CD4-positive, alpha-beta T cell treated with Interleukin-4 for 4 hours (primary cell): Measurements from ENCODE around the gene HYAL2.
A peak's percentile ranks its signal among the peaks of the same experiment; 100 is the strongest.

Source experiments
- DNase-seq: peaks from one replicate; pipeline ENCODE4 v3.0.0-alpha.2; 2020

The HYAL2 gene

DNA sequence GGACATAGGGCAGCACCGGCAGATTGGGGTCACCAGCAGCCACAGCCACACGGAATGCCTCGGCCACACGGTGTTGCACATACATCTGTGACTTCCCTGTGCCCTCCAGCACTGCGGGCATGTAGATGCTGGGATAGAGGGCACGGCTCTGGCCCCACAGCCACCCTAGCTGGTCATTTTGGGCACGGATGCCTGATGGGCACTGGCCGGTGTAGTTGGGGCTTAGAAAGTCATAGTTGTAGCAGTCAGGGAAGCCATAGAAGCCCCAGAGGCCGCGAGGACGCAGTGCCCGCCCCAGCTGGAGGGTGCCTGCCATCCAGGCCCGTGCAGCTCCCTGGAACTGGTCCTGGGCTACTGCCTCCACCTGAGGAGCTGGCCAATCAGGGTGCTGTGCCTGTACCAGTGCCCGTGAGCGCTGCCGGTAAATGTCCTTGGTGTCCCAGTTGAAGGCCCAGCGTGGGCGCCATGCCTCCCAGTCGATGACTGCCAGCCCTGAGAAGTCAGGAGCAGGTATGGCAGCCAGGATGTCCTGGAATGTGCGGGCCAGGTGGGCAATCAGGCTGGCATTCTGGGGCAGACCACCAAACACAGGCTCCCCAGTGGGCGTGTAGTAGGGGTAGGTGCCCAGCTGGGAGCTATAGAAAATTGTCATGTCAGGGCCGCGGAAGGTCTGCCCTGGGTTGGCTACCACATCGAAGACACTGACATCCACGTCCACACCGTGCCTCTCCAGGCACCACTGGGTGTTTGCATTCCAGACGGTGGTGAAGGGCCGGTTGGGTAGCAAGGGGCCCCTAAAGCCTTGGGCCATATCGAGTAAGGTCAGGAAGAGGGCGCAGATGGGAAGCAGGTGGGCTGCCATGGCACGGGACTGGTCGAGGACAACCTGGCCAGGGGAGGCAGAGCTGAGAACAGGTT is 20.2 kb downstream of the HYAL2 start:
- no peak for DNase-seq

- DNase-seq: no peak
These were observed 21.8 kb downstream of the HYAL2 start for GRCh38 chr3:50300681-50301254.

DNA sequence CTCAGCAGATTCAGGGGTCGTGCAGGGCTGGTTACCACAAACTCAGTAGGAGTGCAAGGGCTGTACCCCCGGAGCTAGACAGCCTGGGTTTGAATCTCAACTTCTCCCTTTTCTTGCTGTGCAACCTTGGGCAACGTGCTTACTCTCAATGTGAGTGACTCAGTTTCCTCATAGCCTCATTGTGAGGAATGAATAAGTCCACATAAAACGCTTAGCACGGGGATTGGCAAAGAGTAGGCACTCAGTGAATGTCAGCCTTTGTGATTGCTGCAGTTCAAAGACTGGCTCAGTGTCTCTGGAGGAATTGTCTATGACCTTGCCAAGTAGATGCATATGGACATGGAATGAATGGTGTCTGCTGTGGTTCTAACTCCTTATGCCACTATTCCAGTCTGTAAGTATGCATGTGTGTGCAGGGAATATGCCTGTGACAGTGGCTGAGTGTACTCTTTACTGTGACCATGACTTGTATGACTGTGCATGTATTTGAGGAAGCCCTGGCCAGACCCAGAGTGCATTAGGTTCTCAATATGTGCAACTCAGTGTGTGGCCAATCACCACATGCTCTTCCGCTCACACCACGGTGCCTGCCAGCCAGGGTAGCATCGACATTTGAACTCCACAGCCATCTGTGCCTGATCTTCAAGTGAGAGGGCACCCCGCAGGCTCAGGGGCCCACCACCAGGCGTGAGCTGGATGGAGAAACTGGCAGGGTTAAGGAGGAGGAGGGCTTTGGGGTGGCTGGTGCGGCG is 22.4 kb downstream of the HYAL2 start:
- no peak for DNase-seq

- DNase-seq: no peak
These were observed 23.0 kb downstream of the HYAL2 start for GRCh38 chr3:50299638-50299928.

DNA sequence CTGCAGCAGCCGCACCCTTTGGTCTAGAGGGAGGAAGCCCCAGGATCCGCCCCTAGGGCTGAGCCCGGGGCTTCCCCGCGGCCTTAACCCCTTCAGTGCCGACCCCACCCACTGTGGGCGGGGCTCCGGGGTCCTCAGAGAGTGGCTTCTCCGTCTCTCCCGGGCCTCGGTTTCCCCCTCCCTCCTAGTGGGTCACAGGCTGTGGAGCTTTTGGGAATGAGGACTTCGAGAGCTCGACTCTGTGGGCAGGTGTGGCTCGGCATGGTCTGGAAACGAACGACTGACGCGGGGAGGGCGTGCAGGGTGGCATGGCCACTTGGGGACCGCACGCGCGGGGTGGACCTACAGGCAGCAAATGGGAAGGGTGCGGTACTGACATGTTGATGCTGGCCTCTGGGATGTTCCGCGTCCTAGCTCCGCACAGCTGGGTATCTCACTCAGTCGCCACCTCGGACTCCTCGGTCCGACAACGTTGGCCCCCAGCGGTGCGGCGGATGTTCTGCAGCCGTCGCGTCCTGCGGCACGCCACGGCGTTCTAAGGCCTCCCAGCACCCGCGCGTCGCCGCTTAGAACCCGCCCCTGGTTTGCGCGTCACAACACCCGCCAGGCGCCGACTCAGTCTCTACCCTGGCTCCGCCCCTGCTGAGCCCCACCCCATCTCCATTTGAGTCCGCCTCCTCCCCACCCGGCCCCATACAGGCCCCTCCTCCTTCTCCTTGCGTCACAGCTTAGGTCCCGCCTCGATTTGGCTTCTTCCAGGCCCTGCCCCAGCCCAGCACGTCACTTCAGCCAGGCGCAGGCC is 23.5 kb downstream of the HYAL2 start, which contains the start of the genes HYAL3 and NAA80:
Gene HYAL3, minus strand, starts transcription at position 570 of the 802 bp plus-strand sequence. CDS start 3,803 bp downstream, outside the sequence.
Gene NAA80, minus strand, starts transcription at position 570 of the 802 bp plus-strand sequence. CDS start 1,942 bp downstream, outside the sequence.
- peak; percentile 99 for DNase-seq

DNA sequence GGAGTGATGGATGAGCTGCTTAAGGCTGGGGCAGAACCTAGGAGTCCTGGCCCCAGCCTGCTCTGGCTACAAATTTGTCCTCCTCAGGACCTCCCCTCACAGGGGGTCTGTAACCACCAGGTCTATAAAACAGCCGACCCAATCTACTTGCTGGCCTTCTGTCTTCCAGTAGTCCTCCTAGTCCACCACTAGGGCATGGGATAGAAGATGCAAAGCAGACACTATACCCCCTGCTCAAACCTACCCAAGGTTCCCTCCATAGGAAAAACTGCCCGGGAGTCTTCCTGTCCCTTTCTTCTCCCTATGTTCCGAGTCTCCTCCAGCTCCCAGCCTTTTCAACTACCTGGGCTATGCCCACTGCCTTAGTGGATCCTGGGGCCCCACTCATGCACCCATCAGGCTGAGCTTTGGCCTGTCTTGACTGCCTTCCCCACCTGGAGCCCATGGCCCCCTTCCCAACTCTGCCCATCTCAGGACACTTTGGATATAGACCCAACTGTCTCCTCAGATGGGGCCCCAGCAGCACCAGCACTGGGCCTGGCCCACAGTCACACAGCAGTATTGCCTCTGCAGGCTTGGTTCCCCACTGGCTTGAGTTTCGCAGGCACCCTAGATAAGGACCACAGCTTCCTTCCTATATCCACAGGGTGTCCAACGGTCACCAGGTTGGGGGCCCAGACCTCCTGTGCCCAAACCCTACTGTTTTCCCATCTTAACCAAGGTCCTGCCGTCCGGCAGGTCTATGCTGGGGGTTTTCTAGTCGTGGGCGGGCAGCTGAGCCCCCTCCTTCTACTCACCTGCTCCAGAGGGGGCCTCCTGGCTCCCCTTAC is 24.4 kb downstream of the HYAL2 start:
- no peak for DNase-seq

GRCh38 chr3:50297384-50297775 is 25.2 kb downstream of the HYAL2 start:
- no peak for DNase-seq

DNA sequence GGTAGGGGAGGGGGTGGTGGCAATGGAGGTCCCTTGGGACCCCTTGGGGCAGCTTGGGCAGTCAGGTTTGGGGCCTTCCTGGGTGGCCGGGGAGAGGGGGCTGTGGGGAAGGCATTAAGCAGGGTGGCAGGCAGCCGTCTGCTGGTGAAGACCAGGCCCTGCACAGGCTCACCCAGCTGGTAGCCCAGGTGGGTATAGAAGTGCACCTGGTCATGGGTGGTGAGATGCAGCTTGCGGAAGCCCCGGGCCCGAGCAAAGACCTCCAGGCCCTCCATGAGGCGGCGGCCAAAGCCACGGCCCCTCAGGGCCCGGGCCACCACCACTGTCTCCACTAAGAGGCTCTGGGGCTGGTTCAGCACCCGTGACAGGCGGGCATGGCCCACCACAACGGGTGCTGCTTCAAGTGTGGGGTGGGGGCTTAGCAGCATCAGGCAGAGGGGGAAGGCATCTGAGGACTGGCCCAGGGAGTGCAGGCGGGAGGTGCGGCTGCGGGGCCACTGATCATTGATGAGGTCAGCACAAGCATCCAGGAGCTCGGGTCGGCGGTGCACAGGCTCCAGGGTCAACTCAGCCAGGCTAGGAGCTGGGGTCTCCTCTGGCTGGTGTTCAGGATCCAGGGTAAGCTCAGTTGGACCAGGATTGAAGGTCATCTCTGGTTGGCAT is 25.7 kb downstream of the HYAL2 start:
- no peak for DNase-seq

- DNase-seq: no peak
These were observed 26.8 kb downstream of the HYAL2 start for GRCh38 chr3:50295553-50296431.

DNA sequence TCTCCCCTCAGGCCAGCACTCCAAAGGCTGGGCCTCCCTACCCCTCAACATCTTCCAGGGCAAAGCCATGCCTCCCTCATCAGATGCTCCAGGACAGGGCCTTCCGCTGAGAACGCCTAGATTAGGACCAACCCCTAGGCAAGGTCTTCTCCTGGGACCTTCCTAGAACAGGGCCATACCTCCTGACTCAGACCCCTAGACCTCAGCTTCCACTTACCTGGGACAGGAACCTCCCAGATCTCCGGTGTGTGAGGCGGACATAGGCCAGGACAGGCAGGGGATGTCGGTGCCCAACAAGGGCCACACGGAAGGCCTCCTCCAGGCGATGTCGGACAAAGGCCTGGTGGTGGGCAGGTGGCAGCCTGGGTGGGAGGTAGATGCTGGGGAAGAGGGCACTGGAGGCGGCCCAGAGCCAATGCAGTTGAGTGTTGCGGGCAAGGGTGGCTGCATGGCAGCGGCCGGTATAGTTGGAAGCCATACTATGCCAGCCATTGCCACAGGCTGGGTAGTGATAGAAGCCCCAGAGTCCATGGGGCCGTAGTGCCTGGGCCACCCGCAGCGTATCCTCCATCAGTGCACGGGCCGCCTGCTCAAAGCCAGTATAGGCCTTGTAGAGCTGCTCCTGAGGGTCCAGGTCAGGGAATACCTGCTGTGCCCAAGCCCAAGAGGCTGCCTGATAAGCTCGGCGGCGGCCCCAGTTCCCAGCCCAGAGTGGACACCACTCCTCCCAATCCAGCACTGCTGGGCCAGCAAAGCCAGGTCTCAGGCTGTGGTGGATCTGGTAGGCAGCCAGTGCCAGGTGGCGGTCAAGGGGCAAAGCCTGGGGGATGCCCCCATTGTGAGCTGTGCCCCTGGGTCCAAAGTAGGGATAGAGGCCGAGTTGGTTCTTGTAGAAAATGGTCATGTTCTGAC is 27.8 kb downstream of the HYAL2 start:
- DNase-seq: no peak

DNA sequence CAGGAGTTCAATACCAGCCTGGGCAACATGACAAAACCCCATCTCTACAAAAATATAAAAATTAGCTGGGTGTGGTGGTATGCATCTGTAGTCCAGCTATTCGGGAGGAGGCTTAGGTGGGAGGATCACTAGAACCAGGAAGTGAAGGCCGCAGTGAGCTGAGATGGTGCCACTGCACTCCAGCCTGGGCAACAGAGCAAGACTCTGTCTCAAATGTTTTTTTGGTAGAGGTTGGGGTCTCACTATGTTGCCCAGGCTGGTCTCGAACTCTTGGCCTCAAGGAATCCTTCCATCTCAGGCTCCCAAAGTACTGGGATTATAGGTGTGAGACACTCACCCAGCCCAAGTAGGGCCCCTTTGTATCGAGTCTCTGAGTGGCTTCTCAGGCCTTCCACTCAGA is 28.5 kb downstream of the HYAL2 start:
- DNase-seq: no peak

GRCh38 chr3:50293079-50293801 is 29.3 kb downstream of the HYAL2 start:
- DNase-seq: no peak

DNA sequence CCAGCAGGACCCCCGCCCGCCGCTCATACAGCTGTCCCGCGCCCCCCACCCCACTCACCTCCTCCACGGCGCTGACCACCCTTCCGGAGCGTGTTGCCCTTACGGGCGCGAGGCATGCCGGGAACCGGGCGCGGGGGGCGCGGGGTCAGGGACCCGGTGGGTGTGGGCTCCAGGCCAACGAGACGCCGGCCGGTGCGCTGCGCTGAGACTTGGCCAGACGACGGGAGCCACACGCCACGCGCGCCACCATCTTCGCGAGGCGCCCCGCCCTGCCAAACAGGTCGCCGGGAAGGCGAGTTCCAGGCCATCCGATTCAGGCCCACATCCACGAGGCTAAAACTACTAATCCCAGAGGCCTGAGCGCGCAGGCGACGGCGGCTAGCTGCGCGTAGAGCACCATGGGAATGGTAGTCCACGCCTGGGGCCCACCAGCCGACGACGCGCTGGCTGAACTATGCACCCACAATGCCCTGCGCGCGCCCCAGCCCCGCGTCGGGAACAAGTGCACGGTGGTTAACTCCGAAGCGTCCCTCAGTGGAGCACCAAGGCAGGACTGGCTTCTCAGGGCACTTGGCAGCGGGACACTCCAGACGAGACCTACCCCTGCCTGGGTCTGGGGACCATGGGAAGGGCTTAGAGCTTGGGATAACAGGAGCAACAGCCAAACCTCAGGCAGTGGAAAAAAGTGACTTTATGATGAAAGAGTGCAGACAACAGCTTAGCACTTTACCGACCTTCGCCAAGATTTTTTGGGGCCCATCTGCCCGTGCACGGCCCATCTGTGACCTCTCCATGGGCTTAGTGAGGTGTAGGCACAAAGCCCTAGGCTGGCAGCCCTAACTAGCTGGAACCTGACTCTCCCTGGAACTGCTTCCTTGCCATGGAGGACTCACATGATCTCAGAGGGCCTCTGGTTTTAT is 30.1 kb downstream of the HYAL2 start, which contains the start of gene IFRD2:
Gene IFRD2, minus strand, starts transcription at position 271 of the 920 bp plus-strand sequence. Its CDS starts 155 bp downstream, at position 116.
- DNase-seq: peak; percentile 97

DNA sequence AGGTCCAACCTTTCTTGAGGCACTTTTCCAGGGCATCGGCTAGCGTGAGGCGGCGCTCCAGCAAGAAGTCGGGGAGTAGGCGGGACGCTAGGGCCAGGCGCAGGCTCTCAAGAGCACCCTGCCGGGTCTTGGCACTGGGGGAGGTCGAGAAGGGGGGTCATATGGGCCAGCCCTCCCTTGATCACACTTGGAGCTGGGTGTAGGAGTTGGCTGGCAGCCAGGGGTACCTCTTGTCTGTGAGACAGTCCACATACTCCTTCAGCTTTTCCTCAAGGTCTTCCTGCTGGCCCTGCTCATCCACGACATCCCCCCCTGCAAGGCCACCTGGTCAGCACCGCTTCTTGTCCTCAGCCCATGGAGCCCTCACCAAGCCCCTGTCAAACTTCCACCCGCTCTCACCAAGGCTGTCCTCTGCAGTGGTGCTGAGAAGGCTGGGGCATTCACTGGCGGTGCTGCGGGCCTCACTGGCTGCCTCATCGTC is 32.3 kb downstream of the HYAL2 start:
- DNase-seq: no peak

DNA sequence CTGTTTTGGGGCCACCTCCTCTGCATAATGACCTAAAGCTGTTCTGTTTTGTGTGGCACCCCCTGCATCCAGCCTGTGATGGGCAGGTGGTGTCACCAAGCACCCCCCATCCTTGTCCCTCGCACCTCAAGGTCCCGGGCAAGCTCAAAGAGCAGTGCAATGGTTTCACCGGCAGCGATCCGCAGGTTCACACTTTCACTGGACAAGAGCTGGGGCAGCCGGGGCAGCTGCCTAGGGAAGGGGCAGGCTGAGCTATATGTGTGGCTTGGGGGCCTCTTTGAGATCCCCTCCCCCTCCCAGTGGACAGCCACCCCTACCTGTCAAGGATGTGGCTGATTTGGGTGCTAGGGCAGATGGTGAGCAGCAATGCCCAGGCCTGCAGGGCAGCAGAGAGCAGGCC is 33.4 kb downstream of the HYAL2 start:
- no peak for DNase-seq

GRCh38 chr3:50288387-50289007 is 34.0 kb downstream of the HYAL2 start:
- DNase-seq: no peak
